LNCAP (cell line): ENCODE data around the gene CTH.

ENCODE experiments used
- TF ChIP-seq, protein P1 (sequence below): fragments of 450-650 bp; IDR thresholded peaks from 2 replicates; pipeline ENCODE4 v1.5.1; 2017; ENCODE audit warnings: mild to moderate bottlenecking

Gene CTH

DNA sequence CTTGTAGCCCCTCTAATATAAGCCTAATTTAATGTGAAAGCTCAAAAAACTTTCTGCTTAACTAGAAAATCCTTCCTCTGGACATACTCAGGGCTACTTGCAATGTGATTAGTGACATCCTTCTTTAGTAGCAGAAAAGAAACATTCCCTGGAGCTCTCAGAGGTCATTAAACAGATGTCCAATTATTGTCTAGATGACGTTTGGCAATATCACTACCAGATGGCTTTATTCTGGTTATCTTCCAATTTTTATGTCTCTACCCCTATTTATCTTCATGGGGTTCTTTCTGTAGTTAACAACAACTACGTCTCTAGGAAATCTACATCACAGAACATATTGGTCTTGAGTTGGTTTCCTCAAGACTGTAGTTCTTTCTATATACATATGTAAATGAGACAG lies 44.2 kb downstream of the CTH start:
- TF ChIP-seq, protein P1, sequence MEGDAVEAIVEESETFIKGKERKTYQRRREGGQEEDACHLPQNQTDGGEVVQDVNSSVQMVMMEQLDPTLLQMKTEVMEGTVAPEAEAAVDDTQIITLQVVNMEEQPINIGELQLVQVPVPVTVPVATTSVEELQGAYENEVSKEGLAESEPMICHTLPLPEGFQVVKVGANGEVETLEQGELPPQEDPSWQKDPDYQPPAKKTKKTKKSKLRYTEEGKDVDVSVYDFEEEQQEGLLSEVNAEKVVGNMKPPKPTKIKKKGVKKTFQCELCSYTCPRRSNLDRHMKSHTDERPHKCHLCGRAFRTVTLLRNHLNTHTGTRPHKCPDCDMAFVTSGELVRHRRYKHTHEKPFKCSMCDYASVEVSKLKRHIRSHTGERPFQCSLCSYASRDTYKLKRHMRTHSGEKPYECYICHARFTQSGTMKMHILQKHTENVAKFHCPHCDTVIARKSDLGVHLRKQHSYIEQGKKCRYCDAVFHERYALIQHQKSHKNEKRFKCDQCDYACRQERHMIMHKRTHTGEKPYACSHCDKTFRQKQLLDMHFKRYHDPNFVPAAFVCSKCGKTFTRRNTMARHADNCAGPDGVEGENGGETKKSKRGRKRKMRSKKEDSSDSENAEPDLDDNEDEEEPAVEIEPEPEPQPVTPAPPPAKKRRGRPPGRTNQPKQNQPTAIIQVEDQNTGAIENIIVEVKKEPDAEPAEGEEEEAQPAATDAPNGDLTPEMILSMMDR = no peak

DNA sequence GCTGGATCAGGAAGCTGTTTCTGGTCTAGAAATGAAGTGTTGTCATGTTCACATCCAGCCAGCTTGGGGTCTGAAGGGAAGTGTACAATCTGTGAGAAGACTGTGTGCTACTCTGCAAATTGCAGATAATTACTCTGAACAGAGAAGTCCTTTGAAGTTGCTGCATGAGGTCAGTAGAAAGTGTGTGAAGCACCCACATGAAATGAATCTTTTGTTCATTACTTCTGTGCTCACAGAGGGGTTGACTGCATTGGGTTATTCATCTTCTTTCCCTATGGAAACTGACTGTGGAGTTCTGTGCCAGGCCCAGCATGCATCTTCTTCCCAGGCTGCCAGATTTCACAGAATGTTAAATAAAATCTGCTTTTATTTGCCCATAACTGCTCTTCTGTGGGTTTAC lies 47.1 kb downstream of the CTH start:
- TF ChIP-seq, protein P1 = no peak

DNA sequence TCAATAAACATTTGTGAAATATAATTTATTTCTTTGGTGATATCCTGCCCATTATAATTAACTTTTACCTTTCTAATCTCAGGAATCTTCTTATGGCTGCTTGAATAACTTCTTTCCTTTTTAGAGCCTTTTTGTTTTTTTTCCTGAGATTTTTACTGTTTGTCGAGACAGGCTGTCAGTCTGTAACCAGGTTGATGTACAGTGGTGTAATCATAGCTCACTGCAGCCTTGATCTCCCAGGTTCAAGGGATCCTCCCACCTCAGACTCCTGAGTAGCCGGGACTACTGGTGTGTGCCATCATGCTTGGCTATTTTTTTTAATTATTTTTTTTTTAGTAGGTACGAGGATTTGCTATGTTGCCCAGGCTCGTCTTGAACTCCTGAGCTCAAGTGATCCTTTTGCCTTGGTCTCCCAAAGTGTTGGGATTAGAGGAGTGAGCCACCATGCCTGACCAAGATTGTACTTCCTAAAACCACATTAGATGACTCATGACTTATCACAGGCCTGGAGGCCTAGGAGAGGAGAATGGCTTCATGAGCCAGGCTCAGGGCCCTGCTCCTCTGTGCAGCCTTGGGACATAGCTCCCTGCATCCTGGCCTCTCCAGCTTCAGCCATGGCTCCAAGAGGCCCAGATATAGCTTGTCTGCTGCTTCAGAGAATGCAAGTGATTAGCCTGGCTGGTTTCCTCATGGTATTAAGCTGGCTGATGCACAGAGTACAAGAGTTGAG lies 48.6 kb downstream of the CTH start:
- TF ChIP-seq, protein P1 = no peak

DNA sequence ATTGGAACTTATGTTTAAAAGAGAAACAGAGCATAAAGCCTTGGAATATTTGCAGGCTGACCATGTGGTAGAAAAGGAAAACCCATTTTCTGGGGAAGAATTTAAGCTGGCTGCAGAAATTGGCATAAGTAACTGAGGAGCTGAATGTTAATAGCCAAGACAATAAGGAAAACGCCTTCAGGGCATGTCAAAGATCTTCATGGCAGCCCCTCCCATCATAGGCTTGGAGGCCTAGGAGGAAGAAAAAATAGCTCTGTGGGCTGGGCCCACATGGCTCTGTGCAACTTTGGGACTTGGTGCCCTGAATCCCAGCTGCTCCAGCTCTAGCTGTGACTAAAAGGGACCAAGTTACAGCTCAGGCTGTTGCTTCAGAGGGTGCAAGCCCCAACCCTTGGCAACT lies 51.5 kb downstream of the CTH start:
- TF ChIP-seq, protein P1 = no peak

DNA sequence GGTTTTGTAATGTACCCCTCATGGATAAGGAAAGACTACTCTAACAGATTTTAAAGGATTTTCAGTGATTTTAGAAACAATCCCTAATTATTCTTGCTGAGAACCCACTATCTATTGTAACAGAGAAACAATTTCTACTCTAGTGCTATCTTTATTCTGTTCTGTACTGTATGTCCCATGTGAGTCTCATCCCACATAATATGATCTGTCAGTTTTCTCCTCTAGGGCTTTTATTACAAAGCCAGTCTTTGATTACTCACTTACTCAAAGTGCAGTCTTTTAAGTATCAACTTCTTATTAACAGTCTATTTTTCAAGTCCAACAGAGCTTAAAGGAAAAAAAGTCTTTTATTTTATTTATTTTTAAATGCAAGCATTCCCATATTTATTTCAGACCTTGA lies 54.8 kb downstream of the CTH start:
- TF ChIP-seq, protein P1 = no peak

DNA sequence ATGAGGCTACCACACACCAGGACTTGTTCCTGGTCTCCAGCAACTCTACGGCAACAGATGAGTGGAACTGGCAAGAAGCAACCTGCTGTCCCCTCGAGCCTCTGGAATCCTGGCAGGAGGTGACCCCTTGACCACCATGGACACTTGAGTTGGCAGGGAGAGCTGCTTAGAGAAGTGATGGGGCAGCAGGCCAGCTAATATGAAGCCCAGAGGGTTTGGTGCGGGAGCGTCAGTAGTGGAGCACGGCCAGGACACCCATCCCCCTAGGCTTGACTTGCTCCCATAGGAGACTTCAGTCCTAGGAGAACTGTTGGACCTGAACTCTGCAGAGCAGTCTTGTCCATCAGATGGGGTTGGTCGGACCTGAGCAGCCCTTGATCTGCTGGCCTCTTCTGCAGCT lies 56.5 kb downstream of the CTH start:
- TF ChIP-seq, protein P1 = no peak

DNA sequence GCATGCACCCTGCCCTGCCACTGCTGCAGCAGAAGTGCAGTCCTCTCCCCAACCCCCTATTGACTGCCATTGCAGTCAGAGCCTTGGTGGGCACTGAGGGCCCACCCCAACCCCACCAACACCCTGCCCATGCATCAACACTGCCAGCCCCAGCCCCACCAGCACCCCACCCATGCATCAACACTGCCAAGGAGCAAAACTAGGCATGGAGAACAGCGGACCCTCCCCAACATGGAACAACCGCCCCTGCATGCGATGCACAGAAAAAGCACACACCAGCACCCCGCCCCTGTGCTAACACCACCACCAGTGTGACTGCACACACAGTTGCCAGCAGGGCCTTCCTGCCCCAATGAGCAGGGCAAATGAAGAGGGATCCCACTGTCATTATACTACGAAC lies 57.1 kb downstream of the CTH start:
- TF ChIP-seq, protein P1 = no peak

DNA sequence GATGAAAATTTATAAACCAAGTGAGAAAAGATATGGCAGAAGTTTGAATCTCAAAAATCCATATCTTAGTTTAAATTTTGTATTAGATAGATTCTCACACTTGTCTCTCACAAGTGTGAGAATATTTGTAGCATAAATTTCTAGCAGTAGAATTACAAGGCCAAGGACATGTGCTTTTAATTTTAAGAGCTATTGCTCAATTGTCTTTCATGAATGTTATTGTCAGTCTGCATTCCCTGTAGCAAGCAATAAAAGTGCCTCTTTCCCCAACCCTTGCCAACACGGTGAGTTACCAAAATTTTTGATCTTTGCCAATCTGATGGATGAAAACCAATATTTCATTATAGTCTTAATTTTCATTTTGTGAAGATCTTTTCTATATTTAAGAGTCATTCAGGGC lies 64.0 kb downstream of the CTH start:
- TF ChIP-seq, protein P1 = no peak
